GM12892 (cell line): ENCODE results near the gene AOPEP.

Experiments
- POLR2A ChIP-seq: IDR thresholded peaks from 2 replicates; pipeline ENCODE4 v1.6.1; 2011; ENCODE audit warnings: low read depth, low read length, control low read depth
- POLR2AphosphoS5 ChIP-seq: IDR thresholded peaks from 2 replicates; pipeline ENCODE4 v1.6.1; 2011; ENCODE audit warnings: low read depth, low read length, control low read depth

- TF ChIP-seq POLR2AphosphoS5 (no peak), POLR2A (no peak)
Measured at GRCh38 chr9:95030920-95031642, 304.6 kb downstream of the AOPEP start.
